Stimulated activated naive CD8-positive, alpha-beta T cell treated with anti-CD3 and anti-CD28 coated beads, Interleukin-15, amount 100 ng/mL, for 72 hours (primary cell): Measurements from ENCODE around the gene SLC17A7.

Experiments
- ATAC-seq: fragments of 150-1000 bp; cut with Tn5 transposase; 2 replicates; pipeline ENCODE4 v1.10.0; 2021; ENCODE audit warnings: mild to moderate bottlenecking, moderate library complexity
- DNase-seq, 2 donors: peaks; one replicate each; pipeline ENCODE4 v3.0.0; 2021 to 2022
- H3K27ac Mint-ChIP-seq, 2 donors: one replicate each; pipeline ENCODE4 v1.8.0; 2022; ENCODE audit warnings: mild to moderate bottlenecking in 2 of 2, mixed read lengths in 2 of 2, moderate library complexity in 2 of 2
- H3K27me3 Mint-ChIP-seq: one replicate; pipeline ENCODE4 v1.8.0; 2022; ENCODE audit warnings: mixed read lengths
- H3K4me1 Mint-ChIP-seq: one replicate; pipeline ENCODE4 v1.8.0; 2022; ENCODE audit warnings: mild to moderate bottlenecking, mixed read lengths
- H3K4me3 Mint-ChIP-seq, 2 donors: one replicate each; pipeline ENCODE4 v1.8.0; 2022; ENCODE audit warnings: mild to moderate bottlenecking in 2 of 2, mixed read lengths in 2 of 2, moderate library complexity in 1 of 2
- H3K9me3 Mint-ChIP-seq, 2 donors: one replicate each; pipeline ENCODE4 v1.8.0; 2022; ENCODE audit warnings: mixed read lengths in 2 of 2

SLC17A7 gene

DNA sequence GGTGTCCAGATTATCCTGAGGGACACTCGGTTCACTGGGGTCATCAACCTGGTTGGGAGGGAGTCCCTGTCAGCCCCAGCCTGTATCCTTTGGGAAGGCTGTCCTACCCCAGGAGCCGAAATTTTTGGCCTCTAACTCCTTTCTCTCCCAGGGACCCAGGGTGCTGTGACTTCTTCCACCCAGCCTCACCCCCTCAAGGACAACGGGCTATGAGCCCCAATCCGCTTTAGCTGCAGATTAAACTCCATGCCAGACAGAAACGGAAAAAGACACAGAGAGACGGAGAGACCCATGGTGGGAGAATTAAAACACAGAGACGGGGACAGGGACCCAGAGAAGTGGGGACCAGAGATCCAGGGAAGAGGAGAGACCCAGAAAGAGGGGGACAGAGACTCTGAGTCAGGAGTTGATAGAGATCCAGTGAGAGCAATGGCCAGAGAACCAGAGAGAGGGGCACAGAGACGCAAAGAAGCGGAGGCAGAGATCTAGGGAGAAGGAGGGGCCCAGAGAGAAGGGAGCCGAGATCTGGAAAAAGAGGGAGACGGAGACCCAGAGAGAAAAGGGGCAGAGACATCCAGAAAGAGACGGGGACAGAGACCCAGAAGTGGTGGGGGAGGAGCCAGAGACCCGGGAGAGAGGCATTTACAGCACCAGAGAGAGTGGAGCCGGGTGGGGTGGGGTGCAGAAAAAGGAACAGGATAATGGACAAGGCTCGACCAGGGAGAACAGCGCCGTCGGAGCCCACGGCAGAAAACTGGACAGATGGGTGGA lies 703 bp downstream of the SLC17A7 start:
- H3K27ac Mint-ChIP-seq: no peak overlapping the region
- no peaks in the 10 kb centered on the region for H3K9me3 Mint-ChIP-seq
- H3K27me3 Mint-ChIP-seq: peaks cover 72% of the 10 kb centered on the region
- no peak for ATAC-seq
- no peak for DNase-seq
- H3K4me3 Mint-ChIP-seq: peak overlapping the region; percentile 47 to 61
- H3K4me1 Mint-ChIP-seq: peaks cover 56% of the 10 kb centered on the region

DNA sequence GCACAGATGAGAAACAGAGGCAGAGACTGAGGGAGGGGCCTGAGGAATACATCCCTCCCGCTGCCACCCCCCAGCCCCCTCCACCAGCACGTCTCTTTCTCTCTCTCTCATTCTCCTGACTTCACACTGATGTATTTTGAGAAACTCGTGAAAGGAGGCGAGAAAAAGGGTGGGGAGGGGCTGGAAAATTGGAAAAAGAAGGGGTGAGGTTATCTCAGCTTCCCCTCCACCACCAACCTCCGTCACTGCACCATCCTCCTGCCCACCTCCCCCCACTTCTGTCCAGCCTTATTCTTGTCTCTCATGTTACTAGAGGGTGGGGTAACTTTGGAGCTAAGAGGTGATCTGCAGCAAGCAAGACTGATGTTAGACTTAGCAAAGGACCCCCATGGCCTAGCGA lies 1.5 kb downstream of the SLC17A7 start:
- Mint-ChIP-seq H3K27ac (no peak overlapping the region), H3K9me3 (no peaks in the 10 kb centered on the region), H3K4me1 (peaks cover 53% of the 10 kb centered on the region), H3K4me3 (no peak overlapping the region), H3K27me3 (peaks cover 80% of the 10 kb centered on the region)
- DNase-seq (no peak), ATAC-seq (no peak)

DNA sequence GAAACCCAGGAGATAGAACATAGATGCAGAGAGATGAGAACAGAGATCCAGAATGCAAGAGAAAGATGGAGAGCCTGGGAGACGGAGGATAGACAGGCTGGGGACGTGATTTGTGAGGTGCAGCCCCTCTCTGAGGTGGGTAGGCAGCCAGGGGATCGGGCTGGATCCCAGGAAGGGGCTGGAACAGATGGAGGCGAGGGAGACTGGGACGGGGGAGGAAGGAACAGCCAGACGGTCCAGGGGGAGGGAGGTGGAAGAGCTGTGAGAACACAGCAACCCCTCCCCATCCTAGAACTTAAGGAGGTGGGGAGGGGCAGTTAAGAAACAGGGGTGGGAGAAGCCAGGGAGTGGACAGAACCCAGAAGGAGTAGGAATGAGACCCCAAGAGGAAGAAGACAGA lies 3.1 kb downstream of the SLC17A7 start:
- Mint-ChIP-seq H3K4me1 (peaks cover 48% of the 10 kb centered on the region), H3K27ac (no peak overlapping the region), H3K27me3 (peaks cover 96% of the 10 kb centered on the region), H3K4me3 (no peak overlapping the region), H3K9me3 (no peaks in the 10 kb centered on the region)
- ATAC-seq: no peak
- DNase-seq: no peak

DNA sequence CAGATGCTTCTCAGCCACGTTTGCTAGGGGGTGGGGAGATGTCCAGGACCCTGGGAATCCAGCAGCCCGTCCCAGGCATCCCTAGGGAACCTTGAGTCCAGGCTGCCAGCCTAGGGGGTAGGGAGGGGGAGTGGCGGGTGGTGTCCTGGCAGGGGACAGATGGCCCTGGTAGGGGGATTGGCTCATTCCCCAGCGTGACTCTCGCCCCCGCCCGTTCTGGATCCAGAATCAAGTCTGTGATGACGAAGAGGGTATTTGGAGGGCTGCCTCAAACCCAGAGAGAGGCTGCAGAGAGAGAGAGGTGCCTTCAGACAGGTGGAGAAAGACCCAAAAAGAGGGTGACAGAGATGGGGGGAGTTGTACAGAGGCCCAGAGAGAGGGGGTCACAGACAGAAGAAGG lies 4.1 kb downstream of the SLC17A7 start:
- peak overlapping the region in 1 of 2 donors; percentile 75 for H3K4me3 Mint-ChIP-seq
- no peaks in the 10 kb centered on the region for H3K9me3 Mint-ChIP-seq
- H3K27ac Mint-ChIP-seq: peak overlapping the region in 1 of 2 donors; percentile 90

DNA sequence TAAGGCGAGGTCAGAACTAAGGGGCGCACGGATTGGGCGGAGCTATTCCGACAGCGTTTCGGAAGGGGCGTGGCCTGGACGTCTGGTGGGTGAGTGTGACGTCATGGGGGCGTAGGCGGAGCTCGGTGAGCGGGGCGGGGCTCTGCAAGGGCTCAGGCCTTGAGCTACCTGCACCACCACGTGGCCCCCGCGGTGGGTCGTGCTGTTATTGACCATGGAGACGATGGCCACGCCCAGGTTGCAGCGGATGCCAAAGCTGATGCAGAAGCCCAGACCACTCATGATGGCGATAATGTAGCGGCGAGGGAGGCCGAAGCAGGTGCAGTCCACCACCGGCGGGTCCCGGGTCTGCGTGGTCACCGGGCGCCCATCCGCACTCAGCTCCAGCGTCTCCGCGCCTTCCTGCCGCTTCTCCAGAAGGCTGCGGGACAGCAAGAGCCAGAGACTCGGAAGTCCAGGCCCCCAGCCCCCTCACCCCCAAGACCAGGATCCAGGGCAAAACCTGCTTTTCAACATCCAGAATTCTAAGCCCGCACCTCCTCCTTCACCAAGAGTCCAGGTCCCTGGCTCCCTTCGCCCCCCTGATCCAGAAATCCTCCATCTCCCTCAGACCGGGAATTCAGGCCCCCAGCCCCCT lies 4.8 kb downstream of the SLC17A7 start:
- peak; percentile 68 to 75 for DNase-seq
- no peaks in the 10 kb centered on the region for H3K9me3 Mint-ChIP-seq
- peaks cover 100% of the 10 kb centered on the region for H3K27me3 Mint-ChIP-seq
- peak; percentile 36 for ATAC-seq
- peaks cover 48% of the 10 kb centered on the region for H3K4me1 Mint-ChIP-seq
- peak overlapping the region in 1 of 2 donors; percentile 90 for H3K27ac Mint-ChIP-seq
- H3K4me3 Mint-ChIP-seq: peak overlapping the region in 1 of 2 donors; percentile 75

More for the DNA sequence above, 4.1 kb downstream of the SLC17A7 start:
- DNase-seq: no peak
- peaks cover 100% of the 10 kb centered on the region for H3K27me3 Mint-ChIP-seq
- no peak for ATAC-seq
- peaks cover 52% of the 10 kb centered on the region for H3K4me1 Mint-ChIP-seq

DNA sequence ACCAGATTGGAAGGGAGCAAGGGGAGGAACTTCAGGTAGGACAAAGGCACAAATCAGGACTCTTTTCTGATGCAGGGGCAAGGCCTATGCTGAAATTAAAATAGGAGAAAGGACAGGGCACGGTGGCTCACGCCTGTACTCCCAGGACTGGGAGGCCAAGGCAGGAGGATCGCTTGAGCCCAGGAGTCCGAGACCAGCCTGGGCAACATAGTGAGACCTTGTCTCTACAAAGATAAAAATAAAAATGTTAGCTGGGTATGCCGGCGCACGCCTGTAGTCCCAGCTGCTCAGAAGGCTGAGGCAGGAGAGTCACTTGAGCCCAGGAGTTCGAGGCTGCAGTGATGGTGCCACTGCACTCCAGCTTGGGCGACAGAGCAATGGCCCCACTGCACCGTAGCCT lies 5.7 kb downstream of the SLC17A7 start:
- Mint-ChIP-seq H3K27me3 (peaks cover 100% of the 10 kb centered on the region), H3K4me1 (peaks cover 47% of the 10 kb centered on the region), H3K9me3 (no peaks in the 10 kb centered on the region), H3K4me3 (no peak overlapping the region), H3K27ac (no peak overlapping the region)
- DNase-seq (no peak), ATAC-seq (no peak)

DNA sequence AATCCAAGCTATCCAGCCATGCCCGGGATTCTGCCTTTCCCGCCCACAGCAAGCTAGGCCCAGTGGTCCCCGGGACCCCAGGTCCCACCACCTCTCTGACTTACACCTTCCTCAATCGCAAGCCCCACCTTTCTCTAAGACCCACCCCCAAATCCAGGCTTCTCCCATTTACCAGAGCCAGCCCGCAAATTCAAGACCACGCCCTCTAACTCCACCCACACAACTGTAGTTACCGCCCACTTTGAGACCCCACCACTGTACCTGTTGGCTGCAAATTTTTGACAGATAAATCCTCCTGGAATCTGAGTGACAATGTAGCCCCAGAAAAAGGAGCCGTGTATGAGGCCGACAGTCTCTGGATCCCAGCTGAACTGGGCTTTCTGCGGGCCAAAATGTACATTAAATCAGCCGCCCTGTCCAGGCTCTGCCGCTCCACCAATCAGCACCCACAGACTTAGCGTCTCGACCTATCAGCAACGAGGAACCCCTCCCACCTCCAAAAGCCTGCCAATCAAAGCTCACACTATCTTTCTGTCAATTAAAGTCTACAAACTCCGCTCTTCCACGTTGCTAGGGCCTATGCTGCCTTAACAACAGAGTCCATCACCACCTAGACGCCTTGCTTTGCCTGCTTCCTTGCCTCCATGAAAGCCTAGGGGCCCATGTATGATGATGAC lies 6.3 kb downstream of the SLC17A7 start:
- H3K27ac Mint-ChIP-seq: no peak overlapping the region
- H3K4me3 Mint-ChIP-seq: no peak overlapping the region
- no peaks in the 10 kb centered on the region for H3K9me3 Mint-ChIP-seq
- H3K27me3 Mint-ChIP-seq: peaks cover 100% of the 10 kb centered on the region
- ATAC-seq (no peak), DNase-seq (no peak)
- peaks cover 50% of the 10 kb centered on the region for H3K4me1 Mint-ChIP-seq

DNA sequence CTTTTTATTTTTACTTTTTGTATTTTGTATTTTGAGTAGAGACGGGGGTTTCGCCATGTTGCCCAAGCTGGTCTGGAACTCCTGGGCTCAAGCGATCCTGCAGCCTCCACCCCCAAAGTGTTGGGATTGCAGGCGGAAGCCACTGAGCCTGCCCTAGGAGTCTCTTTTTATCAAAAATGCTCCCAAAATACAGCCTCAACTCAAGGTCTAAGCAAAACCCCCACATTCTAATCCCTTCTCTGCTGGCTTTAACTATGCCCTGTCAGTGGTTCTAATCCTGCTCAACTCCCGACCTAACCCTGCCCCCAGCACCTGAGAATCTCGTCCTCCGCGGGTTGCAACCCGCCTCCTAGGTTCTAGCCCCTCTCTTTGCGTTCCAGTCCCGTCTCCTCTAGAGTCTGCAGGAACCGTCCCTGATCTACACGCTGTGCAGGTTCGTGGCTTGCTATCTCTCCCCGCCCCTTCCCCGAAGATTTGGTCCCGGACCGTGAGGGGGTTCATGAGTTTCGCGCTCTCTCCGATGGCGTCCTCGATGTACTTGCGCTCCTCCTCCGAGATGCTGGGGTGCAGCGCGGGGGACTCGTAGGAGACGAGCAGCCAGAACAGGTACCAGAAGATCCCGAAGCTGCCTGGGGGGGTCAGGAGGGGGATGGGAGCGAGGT lies 8.0 kb downstream of the SLC17A7 start:
- no peak overlapping the region for H3K27ac Mint-ChIP-seq
- no peak for ATAC-seq
- H3K4me1 Mint-ChIP-seq: peaks cover 61% of the 10 kb centered on the region
- peak overlapping the region; percentile 17 to 53 for H3K4me3 Mint-ChIP-seq
- DNase-seq: no peak
- no peaks in the 10 kb centered on the region for H3K9me3 Mint-ChIP-seq
- peaks cover 100% of the 10 kb centered on the region for H3K27me3 Mint-ChIP-seq

DNA sequence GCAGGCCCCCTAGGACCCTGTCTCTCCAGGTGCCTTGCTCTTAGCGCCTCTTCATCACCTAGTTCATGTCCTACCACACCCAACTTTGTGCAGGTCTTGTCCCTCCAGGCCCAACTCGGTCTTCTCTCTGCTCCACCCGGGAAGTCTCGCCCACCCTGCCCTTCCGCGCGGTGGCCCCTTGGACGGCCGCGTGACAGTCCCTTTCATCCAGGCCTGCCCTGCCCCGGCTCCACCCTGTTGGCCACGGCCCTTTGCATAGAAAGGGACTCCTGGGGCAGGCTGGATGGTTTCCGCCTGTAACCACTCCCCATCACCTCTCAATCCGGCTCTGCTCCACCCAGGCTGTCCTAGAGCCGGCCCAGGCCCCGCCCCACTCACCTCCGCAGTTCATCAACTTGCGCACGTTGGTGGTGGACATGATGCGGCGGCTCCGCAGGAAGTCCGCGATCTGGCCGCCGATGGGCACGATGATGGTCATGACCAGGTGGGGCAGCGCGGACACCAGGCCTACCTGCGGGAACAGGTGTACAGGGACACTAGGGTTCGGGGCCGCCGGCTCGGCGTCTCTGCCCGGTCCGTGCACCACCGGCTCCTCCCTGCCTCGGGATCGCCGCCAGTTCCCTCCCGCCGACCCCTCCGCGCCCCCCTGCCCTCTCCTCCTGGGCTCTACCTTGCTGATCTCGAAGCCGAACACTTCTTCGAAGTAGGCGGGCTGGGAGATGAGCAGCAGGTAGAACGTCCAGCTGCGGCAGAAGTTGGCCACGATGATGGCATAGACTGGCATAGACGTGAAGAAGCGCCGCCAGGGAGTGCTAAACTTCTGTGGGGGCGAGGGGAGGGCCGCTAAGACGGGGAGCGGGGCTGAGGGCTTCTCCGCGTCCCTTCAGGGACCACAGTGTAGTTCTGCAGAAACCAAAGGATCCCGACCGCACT lies 8.9 kb downstream of the SLC17A7 start:
- ATAC-seq (no peak), DNase-seq (no peak)
- H3K27me3 Mint-ChIP-seq: peaks cover 100% of the 10 kb centered on the region
- H3K4me1 Mint-ChIP-seq: peaks cover 69% of the 10 kb centered on the region
- no peak overlapping the region for H3K27ac Mint-ChIP-seq
- H3K4me3 Mint-ChIP-seq: peak overlapping the region in 1 of 2 donors; percentile 41
- no peaks in the 10 kb centered on the region for H3K9me3 Mint-ChIP-seq

DNA sequence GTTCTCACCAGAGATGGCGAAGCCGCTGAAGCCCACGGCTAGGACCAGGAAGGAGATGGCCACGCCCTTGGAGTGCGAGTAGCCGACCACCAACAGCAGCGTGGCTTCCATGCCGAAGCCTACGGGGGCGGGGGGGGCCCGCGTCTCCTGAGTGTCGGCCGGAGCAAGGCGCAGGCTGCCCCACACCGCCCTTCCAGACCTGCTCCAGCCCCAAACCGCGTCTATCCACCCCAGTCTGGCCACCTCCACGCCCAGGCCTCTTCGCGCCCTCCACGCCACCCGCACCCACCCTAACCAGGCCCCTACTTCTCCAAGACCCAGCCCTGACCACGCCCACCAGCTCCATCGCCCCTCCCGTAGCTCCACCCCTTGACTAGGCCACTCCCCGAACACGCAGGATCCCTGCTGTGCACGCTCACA lies 10.0 kb downstream of the SLC17A7 start:
- ATAC-seq: no peak
- Mint-ChIP-seq H3K4me3 (no peak overlapping the region), H3K27ac (no peak overlapping the region)

DNA sequence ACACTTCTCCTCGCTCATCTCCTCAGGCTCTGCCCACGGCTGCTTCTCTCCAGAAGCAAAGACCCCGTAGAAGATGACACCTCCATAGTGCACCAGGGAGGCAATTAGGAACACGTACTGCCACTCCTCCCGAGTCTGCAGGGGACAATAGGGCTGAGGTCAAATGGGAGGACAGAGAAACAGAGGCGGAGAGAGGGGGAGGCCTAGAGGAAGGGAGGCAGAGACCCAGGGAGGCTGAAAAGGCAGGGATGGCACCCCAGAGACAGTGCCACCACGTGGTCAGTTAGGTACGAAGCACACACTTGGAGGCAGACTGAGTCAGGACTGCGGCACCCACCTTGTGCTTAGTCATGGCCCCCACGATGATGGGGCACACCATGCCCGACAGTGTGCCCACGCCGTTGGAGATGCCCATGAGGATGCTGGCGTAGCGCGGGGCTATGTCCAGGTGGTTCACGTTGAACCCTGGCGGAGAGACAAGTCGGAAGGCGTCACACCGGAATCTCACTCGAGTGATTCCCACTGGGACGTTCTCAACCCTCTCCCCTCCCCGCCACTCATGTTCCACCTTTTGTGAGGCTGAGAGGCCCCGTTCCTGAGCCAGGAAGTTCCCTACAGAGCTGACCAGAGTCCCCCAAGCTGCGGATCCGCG lies 10.5 kb downstream of the SLC17A7 start:
- peaks cover 100% of the 10 kb centered on the region for H3K27me3 Mint-ChIP-seq
- DNase-seq (peak in 1 of 2 donors; percentile 46), ATAC-seq (peak; percentile 69)
- H3K27ac Mint-ChIP-seq: no peak overlapping the region
- H3K4me3 Mint-ChIP-seq: no peak overlapping the region
- no peaks in the 10 kb centered on the region for H3K9me3 Mint-ChIP-seq
- H3K4me1 Mint-ChIP-seq: peaks cover 69% of the 10 kb centered on the region

More for the DNA sequence above, 10.0 kb downstream of the SLC17A7 start:
- peaks cover 100% of the 10 kb centered on the region for H3K27me3 Mint-ChIP-seq
- H3K9me3 Mint-ChIP-seq: no peaks in the 10 kb centered on the region
- H3K4me1 Mint-ChIP-seq: peaks cover 69% of the 10 kb centered on the region
- no peak for DNase-seq

DNA sequence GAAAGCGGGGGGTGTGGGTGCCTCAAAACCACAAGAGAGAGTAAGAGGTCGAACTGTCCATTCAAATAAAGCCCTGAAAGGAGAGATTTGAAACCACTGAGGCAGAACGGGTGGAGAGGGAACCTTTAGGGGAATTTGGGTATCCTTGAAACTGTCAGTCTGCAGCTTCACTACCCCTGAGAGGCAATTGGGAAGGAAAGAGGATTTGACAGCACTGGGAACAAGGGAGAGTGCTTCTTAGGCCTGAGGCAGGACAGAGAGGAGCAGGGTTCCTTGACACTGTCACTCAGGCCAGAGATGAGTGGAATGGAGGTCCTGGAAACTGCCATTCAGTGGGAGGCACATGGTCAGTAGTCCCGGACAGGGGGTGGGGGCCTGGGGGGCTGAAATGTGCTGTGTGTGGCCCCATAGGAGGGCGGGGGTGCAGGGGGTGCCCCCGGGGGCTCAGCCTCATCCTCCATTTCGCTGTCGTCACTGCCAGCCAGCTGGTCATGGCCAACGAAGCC lies 11.1 kb downstream of the SLC17A7 start:
- Mint-ChIP-seq H3K27ac (no peak overlapping the region), H3K4me1 (peaks cover 71% of the 10 kb centered on the region), H3K4me3 (no peak overlapping the region), H3K9me3 (no peaks in the 10 kb centered on the region), H3K27me3 (peaks cover 100% of the 10 kb centered on the region)
- ATAC-seq: no peak
- DNase-seq: no peak

DNA sequence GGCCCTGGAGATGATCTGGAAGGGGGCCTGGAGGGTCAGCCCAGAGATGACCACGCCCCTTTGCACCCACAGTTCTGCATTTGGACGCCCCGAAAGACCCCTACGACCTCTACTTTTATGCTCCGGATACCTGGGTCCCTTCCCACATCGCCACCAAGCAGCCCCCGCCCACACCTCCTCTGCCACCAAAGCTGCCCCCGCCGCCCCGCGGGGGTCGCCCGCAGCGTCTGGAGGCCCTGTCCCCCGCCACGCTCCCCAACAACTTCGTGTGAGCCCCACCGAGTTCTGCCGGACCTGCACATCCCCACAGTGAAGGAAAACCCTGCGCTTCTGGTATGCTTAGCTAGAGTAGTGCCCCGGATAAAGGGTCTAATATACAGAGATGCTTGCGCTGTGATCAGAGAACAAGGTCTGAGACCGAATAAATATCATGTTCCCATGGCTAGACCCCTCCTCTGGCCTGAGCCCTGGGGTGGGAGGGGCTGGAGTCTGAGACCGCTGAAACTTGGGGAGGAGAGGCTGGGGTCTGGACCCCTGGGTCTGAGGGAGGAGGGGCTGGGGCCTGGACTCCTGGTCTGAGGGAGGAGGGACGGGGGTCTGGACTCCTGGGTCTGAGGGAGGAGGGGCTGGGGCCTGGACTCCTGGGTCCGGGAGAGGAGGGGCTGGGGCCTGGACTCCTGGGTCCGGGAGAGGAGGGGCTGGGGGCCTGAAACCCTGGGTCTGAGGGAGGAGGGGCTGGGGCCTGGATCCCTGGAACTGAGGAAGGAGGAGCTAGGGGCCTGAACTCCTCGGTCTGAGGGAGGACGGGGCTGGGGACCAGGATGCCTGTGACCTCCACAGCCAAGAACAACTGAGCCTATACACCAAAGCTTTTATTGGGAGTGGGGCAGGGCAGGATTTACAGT lies 12.5 kb downstream of the SLC17A7 start:
- Mint-ChIP-seq H3K27ac (no peak overlapping the region), H3K4me3 (peak overlapping the region; percentile 38 to 65), H3K4me1 (peaks cover 81% of the 10 kb centered on the region), H3K9me3 (no peaks in the 10 kb centered on the region), H3K27me3 (peaks cover 100% of the 10 kb centered on the region)
- DNase-seq: no peak
- ATAC-seq: no peak
